H1 (cell line): ENCODE data around the gene STAG2. TPM values are rescaled to one million over a fixed set of nuclear protein-coding genes. Genes with fewer than 3 reads are reported as not detected.
"Not testable (repeated sequence)": the region's sequence is repeated elsewhere in the genome, so short reads cannot be mapped to it uniquely, and the experiment has no call there.

Experiments used
- CTCF ChIA-PET: fragments of 300-600 bp; sonication (Branson Sonifier 250); formaldehyde crosslinking; loops from one replicate; lab custom pipeline; 2021; ENCODE audit not compliant: partially characterized antibody; lab: Charles Lee
- POLR2A ChIA-PET: fragments of 300-600 bp; sonication (Branson Sonifier 250); formaldehyde crosslinking; loops from one replicate; lab custom pipeline; 2021; ENCODE audit warnings: inconsistent platforms; ENCODE audit not compliant: partially characterized antibody; lab: Charles Lee
- DNase-seq, 2 experiments: peaks; one replicate each; pipeline versions ENCODE4 v3.0.0 to v3.0.0-alpha.2; 2010 to 2022; ENCODE audit warnings: low spot score in 2 of 2, low read depth in 1 of 2, mixed read lengths in 1 of 2
- FAIRE-seq: peaks from 2 replicates; lab custom pipeline; 2011; peaks lifted over from hg19 to GRCh38; lab: Jason Lieb, UNC
- H2AFZ ChIP-seq: 2 replicates; pipeline ENCODE4 v1.8.1; 2012; ENCODE audit warnings: low read length, inconsistent platforms
- H2AK5ac ChIP-seq: 2 replicates; pipeline ENCODE4 v1.6.1; 2013; ENCODE audit warnings: low read depth, low read length
- H2BK120ac ChIP-seq: replicated peaks from 2 replicates; pipeline ENCODE3; 2013; ENCODE audit warnings: low read depth, low read length, inconsistent platforms
- H2BK12ac ChIP-seq: 2 replicates; pipeline ENCODE4 v1.6.1; 2013; ENCODE audit warnings: low read depth, low read length
- H2BK15ac ChIP-seq: 2 replicates; pipeline ENCODE4 v1.6.1; 2013; ENCODE audit warnings: low read length
- H2BK20ac ChIP-seq: 2 replicates; pipeline ENCODE4 v1.6.1; 2013; ENCODE audit warnings: low read length
- H2BK5ac ChIP-seq: 2 replicates; pipeline ENCODE4 v1.6.1; 2013; ENCODE audit warnings: low read depth, low read length
- H3K14ac ChIP-seq: 2 replicates; pipeline ENCODE4 v1.6.1; 2013; ENCODE audit warnings: inconsistent platforms; ENCODE audit not compliant: insufficient read length
- H3K18ac ChIP-seq: 2 replicates; pipeline ENCODE4 v1.6.1; 2013; ENCODE audit warnings: low read length; ENCODE audit errors: extremely low read depth
- H3K23ac ChIP-seq: 2 replicates; pipeline ENCODE4 v1.6.1; 2013; ENCODE audit warnings: inconsistent platforms; ENCODE audit not compliant: insufficient read length
- H3K23me2 ChIP-seq: 2 replicates; pipeline ENCODE4 v1.6.1; 2013; ENCODE audit warnings: low read depth, low read length
- H3K27ac ChIP-seq: 2 replicates; pipeline ENCODE4 v1.6.1; 2011; ENCODE audit warnings: low read depth, low read length, inconsistent platforms
- H3K27me3 ChIP-seq, 4 experiments: replicated peaks in 1 of 4; 1 replicate in 1 of 4; 2 replicates in 3 of 4; pipeline versions ENCODE4 v1.6.1 to v1.8.1; 2011 to 2013; ENCODE audit warnings: low read length in 3 of 4, mild to moderate bottlenecking in 3 of 4, inconsistent platforms in 2 of 4, mixed read lengths in 2 of 4, moderate library complexity in 1 of 4; ENCODE audit not compliant: control insufficient read depth in 3 of 4, insufficient read depth in 3 of 4; ENCODE audit errors: extremely low read depth in 1 of 4
- H3K36me3 ChIP-seq, 4 experiments: 2 replicates each; pipeline versions ENCODE4 v1.6.1 to v1.8.1; 2011 to 2013; ENCODE audit warnings: mild to moderate bottlenecking in 4 of 4, low read length in 3 of 4, moderate library complexity in 2 of 4, control low read depth in 1 of 4, inconsistent platforms in 1 of 4; ENCODE audit not compliant: insufficient read depth in 4 of 4, control insufficient read depth in 2 of 4
- H3K4ac ChIP-seq: replicated peaks from 2 replicates; pipeline ENCODE3; 2013; ENCODE audit warnings: low read length, low read depth, mixed read lengths, inconsistent platforms; ENCODE audit not compliant: insufficient read length
- H3K4me1 ChIP-seq, 4 experiments: replicated peaks in 1 of 4; 1 replicate in 1 of 4; 2 replicates in 3 of 4; pipeline versions ENCODE4 v1.6.1 to v1.8.1; 2011 to 2013; ENCODE audit warnings: low read length in 3 of 4, inconsistent platforms in 2 of 4, mixed read lengths in 1 of 4; ENCODE audit not compliant: insufficient read depth in 4 of 4, control insufficient read depth in 3 of 4
- H3K4me2 ChIP-seq, 2 experiments: 2 replicates each; pipeline versions ENCODE4 v1.6.1 to v1.8.1; 2011 to 2013; ENCODE audit warnings: low read depth in 2 of 2, low read length in 2 of 2, control low read depth in 1 of 2, inconsistent platforms in 1 of 2, mild to moderate bottlenecking in 1 of 2; ENCODE audit not compliant: insufficient read depth in 1 of 2
- H3K4me3 ChIP-seq, 4 experiments: fragments of 200-600, 300-600 bp in 1 of 4; sonication (generic), shearing (Covaris generic), sonication (Bioruptor Twin) in 1 of 4; 2 replicates each; pipeline versions ENCODE4 v1.5.1 to v1.8.1; 2011 to 2016; ENCODE audit warnings: low read length in 4 of 4, low read depth in 3 of 4, control low read depth in 2 of 4, inconsistent platforms in 2 of 4, mild to moderate bottlenecking in 2 of 4, mixed read lengths in 1 of 4, moderate library complexity in 1 of 4; ENCODE audit not compliant: insufficient read depth in 2 of 4; ENCODE audit errors: extremely low read depth in 1 of 4
- H3K56ac ChIP-seq: replicated peaks from 2 replicates; pipeline ENCODE3; 2013; ENCODE audit warnings: low read depth, mild to moderate bottlenecking, mixed read lengths, low read length, inconsistent platforms; ENCODE audit not compliant: insufficient read length
- H3K79me1 ChIP-seq: 2 replicates; pipeline ENCODE4 v1.6.1; 2013; ENCODE audit warnings: low read depth, low read length, control low read depth
- H3K79me2 ChIP-seq, 2 experiments: 2 replicates each; pipeline versions ENCODE4 v1.6.1 to v1.8.1; 2012 to 2013; ENCODE audit warnings: low read length in 2 of 2, mild to moderate bottlenecking in 2 of 2, inconsistent platforms in 1 of 2; ENCODE audit not compliant: insufficient read depth in 2 of 2, control insufficient read depth in 1 of 2
- H3K9ac ChIP-seq, 4 experiments: replicated peaks in 1 of 4; 1 replicate in 1 of 4; 2 replicates in 3 of 4; pipeline versions ENCODE4 v1.6.1 to v1.8.1; 2011 to 2013; ENCODE audit warnings: low read depth in 3 of 4, low read length in 3 of 4, control low read depth in 2 of 4, mild to moderate bottlenecking in 2 of 4, moderate library complexity in 2 of 4, inconsistent platforms in 1 of 4; ENCODE audit errors: extremely low read depth in 1 of 4
- H3K9me3 ChIP-seq, 2 experiments: 2 replicates each; pipeline versions ENCODE4 v1.6.1 to v1.8.1; 2012 to 2013; ENCODE audit warnings: mild to moderate bottlenecking in 2 of 2, moderate library complexity in 2 of 2, control low read depth in 1 of 2, inconsistent platforms in 1 of 2, low read depth in 1 of 2, low read length in 1 of 2, mixed read lengths in 1 of 2; ENCODE audit not compliant: insufficient read depth in 2 of 2
- H4K20me1 ChIP-seq, 2 experiments: replicated peaks in 1 of 2; 2 replicates each; pipeline versions ENCODE3 to v1.8.1; 2011 to 2013; ENCODE audit warnings: inconsistent platforms in 2 of 2, low read length in 2 of 2, mild to moderate bottlenecking in 1 of 2; ENCODE audit not compliant: insufficient read depth in 2 of 2, control insufficient read depth in 1 of 2
- H4K5ac ChIP-seq: 2 replicates; pipeline ENCODE4 v1.6.1; 2013; ENCODE audit warnings: low read length, low read depth, mixed read lengths, inconsistent platforms; ENCODE audit not compliant: insufficient read length
- H4K8ac ChIP-seq: 2 replicates; pipeline ENCODE4 v1.8.0; 2013; ENCODE audit warnings: mild to moderate bottlenecking, moderate library complexity, low read length, inconsistent platforms; ENCODE audit not compliant: insufficient read depth; ENCODE audit errors: extremely low read depth
- H4K91ac ChIP-seq: replicated peaks from 2 replicates; pipeline ENCODE3; 2013; ENCODE audit warnings: low read length, mixed read lengths, inconsistent platforms; ENCODE audit not compliant: insufficient read length
- WGBS, 2 experiments: shearing (Covaris generic) in 1 of 2; methylation state at CpG; one replicate each; pipeline versions ENCODE4 v1.1.6 to v1.1.7; 2013 to 2015; ENCODE audit warnings: low lambda C conversion rate in 2 of 2, mixed read lengths in 2 of 2, inconsistent platforms in 1 of 2, low coverage in 1 of 2, missing lambda C conversion rate in 1 of 2; ENCODE audit not compliant: insufficient replicate concordance in 2 of 2, insufficient coverage in 1 of 2, insufficient read length in 1 of 2; ENCODE audit errors: extremely low coverage in 1 of 2, missing lambda C conversion rate in 1 of 2; 5-methylcytosine and 5-hydroxymethylcytosine counted together
- polyA plus RNA-seq, 7 experiments: library from polyadenylated mRNA; depleted of rRNA in 3 of 7; stranded (reverse) in 5 of 7; unstranded in 2 of 7; fragments of >200 nt in 5 of 7; fragments of 200-250 nt in 2 of 7; gene quantifications; 1 replicate in 5 of 7; 2 replicates in 1 of 7; 4 replicates in 1 of 7; pipeline versions ENCODE4 v1.2.1 to v1.2.3, GENCODE V29; 2011 to 2013; ENCODE audit warnings: missing spikeins in 2 of 7, mixed read lengths in 2 of 7
- total RNA-seq: library from RNA; stranded (reverse); fragmentation: NEBNext Ultra II Directional; extraction: Animal tissue kit (Norgen Biotek cat#: 25700); gene quantifications from 2 replicates; pipeline ENCODE4 v1.2.1, GENCODE V29; 2021

The STAG2 gene
- total and polyA plus RNA-seq, 2 of the 8 experiments (the other 6 are each of a cell fraction or from before 2014, with no cell fraction given) = 20.3 to 94.9 TPM

- H2AFZ ChIP-seq, H3K79me1 ChIP-seq, H2BK5ac ChIP-seq, H3K56ac ChIP-seq, H3K27ac ChIP-seq, H3K9ac ChIP-seq, H4K5ac ChIP-seq, H2AK5ac ChIP-seq, POLR2A ChIA-PET, H4K8ac ChIP-seq, H3K79me2 ChIP-seq, FAIRE-seq, H3K9me3 ChIP-seq, H3K36me3 ChIP-seq, H3K4me2 ChIP-seq, H4K20me1 ChIP-seq, H3K4ac ChIP-seq, H3K27me3 ChIP-seq, H3K4me3 ChIP-seq, H3K18ac ChIP-seq, H2BK20ac ChIP-seq, H2BK15ac ChIP-seq, H3K4me1 ChIP-seq, DNase-seq, CTCF ChIA-PET, H3K14ac ChIP-seq, H3K23ac ChIP-seq, H2BK120ac ChIP-seq, H2BK12ac ChIP-seq, H3K23me2 ChIP-seq, H4K91ac ChIP-seq: not testable (repeated sequence)
- WGBS, 2 experiments = 86% methylated on average over 1 of the region's 2 CpGs; no CpG with 5 or more reads in 1 of the 2 experiments
These were observed 29.5 kb upstream of the STAG2 start for GRCh38 chrX:123932055-123932454.
